ENCODE results near the gene DHX30.

DNA sequence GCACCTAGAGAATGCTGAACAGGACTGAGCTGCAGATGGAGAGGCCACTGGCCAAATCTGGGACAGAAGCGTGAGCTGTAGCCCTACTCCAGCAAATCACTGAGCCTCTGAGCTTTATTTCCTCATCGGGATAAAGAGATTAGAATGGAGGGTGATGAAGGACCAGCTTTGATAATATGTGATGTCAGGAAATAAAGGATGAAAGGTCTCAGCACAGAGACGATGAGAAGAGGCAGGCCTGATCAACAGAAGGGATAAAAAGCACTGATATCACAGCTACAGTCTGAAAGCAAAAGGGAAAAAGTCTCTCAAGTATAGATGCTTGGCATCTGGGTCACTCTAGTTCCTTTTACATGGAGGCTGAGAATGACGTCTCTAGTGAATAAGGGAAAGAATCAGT is 70.0 kb downstream of the DHX30 start:
- no peak for TF ChIP-seq CTCF (IDR thresholded peaks at IDR 0.05; ENCODE audit: insufficient read depth, low read depth, low read length)
- TF ChIP-seq EZH2 (IDR thresholded peaks at IDR 0.05; ENCODE audit: insufficient read depth, low read length): no peak

Data from astrocyte (in vitro differentiated cells and primary cell).